Measurements from ENCODE around the gene PRDM16.

The PRDM16 gene

GRCh38 chr1:3273447-3273846 lies 204.4 kb downstream of the PRDM16 start:
- H4K20me1 ChIP-seq (ENCODE audit: insufficient read depth, low read length), result no peaks in the 10 kb centered on the region
- no peaks in the 10 kb centered on the region for H3K79me2 ChIP-seq (ENCODE audit: insufficient read depth, low read length)
- no peaks in the 10 kb centered on the region for H3K36me3 ChIP-seq (ENCODE audit: insufficient read depth, low read length)
- no peaks in the 10 kb centered on the region for H3K27me3 ChIP-seq (ENCODE audit: insufficient read depth, low read length)
- no peak for TF ChIP-seq CTCF (IDR thresholded peaks at IDR 0.05; ENCODE audit: low read length)
- no peaks in the 10 kb centered on the region for H3F3A ChIP-seq (ENCODE audit: insufficient read depth, low read length)
- H3K9me2 ChIP-seq (ENCODE audit: low read depth, low read length), result no peaks in the 10 kb centered on the region
- H2AFZ ChIP-seq (ENCODE audit: low read length), result no peak overlapping the region
- H3K4me1 ChIP-seq (ENCODE audit: insufficient read depth, low read length, severe bottlenecking), result no peaks in the 10 kb centered on the region
- H3K4me3 ChIP-seq (ENCODE audit: low read depth, low read length, poor library complexity, severe bottlenecking), result no peak overlapping the region
- H3K9ac ChIP-seq (ENCODE audit: low read length), result no peak overlapping the region
- no peak overlapping the region for H3K4me2 ChIP-seq (ENCODE audit: low read length)
- H3K9me3 ChIP-seq (ENCODE audit: low read length), result no peaks in the 10 kb centered on the region
- H3K27ac ChIP-seq (ENCODE audit: low read depth, low read length, poor library complexity, severe bottlenecking), result no peak overlapping the region

GRCh38 chr1:3274972-3275371 lies 206.0 kb downstream of the PRDM16 start:
- no peaks in the 10 kb centered on the region for H3K36me3 ChIP-seq (ENCODE audit: insufficient read depth, low read length)

GRCh38 chr1:3275471-3276340 lies 206.7 kb downstream of the PRDM16 start:
- no peak overlapping the region for H3K9ac ChIP-seq (ENCODE audit: low read length)
- H3K27ac ChIP-seq (ENCODE audit: low read depth, low read length, poor library complexity, severe bottlenecking), result no peak overlapping the region
- H3K9me3 ChIP-seq (ENCODE audit: low read length), result no peaks in the 10 kb centered on the region
- H3K36me3 ChIP-seq (ENCODE audit: insufficient read depth, low read length), result no peaks in the 10 kb centered on the region
- no peak overlapping the region for H3K4me2 ChIP-seq (ENCODE audit: low read length)
- no peak overlapping the region for H2AFZ ChIP-seq (ENCODE audit: low read length)
- no peaks in the 10 kb centered on the region for H3K79me2 ChIP-seq (ENCODE audit: insufficient read depth, low read length)
- no peaks in the 10 kb centered on the region for H3K4me1 ChIP-seq (ENCODE audit: insufficient read depth, low read length, severe bottlenecking)
- no peaks in the 10 kb centered on the region for H3K9me2 ChIP-seq (ENCODE audit: low read depth, low read length)
- H3F3A ChIP-seq (ENCODE audit: insufficient read depth, low read length), result no peaks in the 10 kb centered on the region
- no peaks in the 10 kb centered on the region for H4K20me1 ChIP-seq (ENCODE audit: insufficient read depth, low read length)
- TF ChIP-seq CTCF (IDR thresholded peaks at IDR 0.05; ENCODE audit: low read length), result no peak
- no peaks in the 10 kb centered on the region for H3K27me3 ChIP-seq (ENCODE audit: insufficient read depth, low read length)
- H3K4me3 ChIP-seq (ENCODE audit: low read depth, low read length, poor library complexity, severe bottlenecking), result no peak overlapping the region

More at GRCh38 chr1:3274972-3275371, 206.0 kb downstream of the PRDM16 start:
- TF ChIP-seq CTCF (IDR thresholded peaks at IDR 0.05; ENCODE audit: low read length) (no peak), EZH2 (IDR thresholded peaks at IDR 0.05; ENCODE audit: borderline replicate concordance, low read length) (no peak)
- Histone ChIP-seq H3K27ac (ENCODE audit: low read depth, low read length, poor library complexity, severe bottlenecking) (no peak overlapping the region), H3K9me3 (ENCODE audit: low read length) (no peaks in the 10 kb centered on the region), H3K27me3 (ENCODE audit: insufficient read depth, low read length) (no peaks in the 10 kb centered on the region), H4K20me1 (ENCODE audit: insufficient read depth, low read length) (no peaks in the 10 kb centered on the region), H3K79me2 (ENCODE audit: insufficient read depth, low read length) (no peaks in the 10 kb centered on the region), H3F3A (ENCODE audit: insufficient read depth, low read length) (no peaks in the 10 kb centered on the region), H2AFZ (ENCODE audit: low read length) (no peak overlapping the region), H3K4me3 (ENCODE audit: low read depth, low read length, poor library complexity, severe bottlenecking) (no peak overlapping the region), H3K4me2 (ENCODE audit: low read length) (no peak overlapping the region), H3K9me2 (ENCODE audit: low read depth, low read length) (no peaks in the 10 kb centered on the region), H3K4me1 (ENCODE audit: insufficient read depth, low read length, severe bottlenecking) (no peaks in the 10 kb centered on the region), H3K9ac (ENCODE audit: low read length) (no peak overlapping the region)

All from OCI-LY1 (cell line).